ENCODE results near the gene MDP1. TPM values are rescaled to one million over a fixed set of nuclear protein-coding genes. Genes with fewer than 3 reads are reported as not detected.

Gene MDP1
- total RNA-seq, 6 experiments from 2014 or later, result 9.8 to 14.4 (median 12.3) TPM

GRCh38 chr14:24184104-24184970, 31.5 kb downstream of the MDP1 start:
- Mint-ChIP-seq H3K27ac (no peak overlapping the region), H3K4me1 (ENCODE audit: low read depth) (peaks cover 35% of the 10 kb centered on the region), H3K9me3 (no peaks in the 10 kb centered on the region), H3K4me3 (no peak overlapping the region), H3K36me3 (ENCODE audit: low read depth) (peaks cover 16% of the 10 kb centered on the region), H3K27me3 (ENCODE audit: insufficient read depth) (peaks cover 7% of the 10 kb centered on the region)
- no peak for DNase-seq
- no peak for TF ChIP-seq CTCF (IDR thresholded peaks at IDR 0.05)

GRCh38 chr14:24183014-24183481, 32.8 kb downstream of the MDP1 start:
- H3K4me3 Mint-ChIP-seq, result no peak overlapping the region

GRCh38 chr14:24182110-24182882, 33.6 kb downstream of the MDP1 start:
- H3K4me1 Mint-ChIP-seq (ENCODE audit: low read depth), result peaks cover 21% of the 10 kb centered on the region
- no peak overlapping the region for H3K4me3 Mint-ChIP-seq
- TF ChIP-seq CTCF (IDR thresholded peaks at IDR 0.05), result no peak
- no peaks in the 10 kb centered on the region for H3K9me3 Mint-ChIP-seq
- DNase-seq, result no peak
- peaks cover 23% of the 10 kb centered on the region for H3K36me3 Mint-ChIP-seq (ENCODE audit: low read depth)
- peaks cover 9% of the 10 kb centered on the region for H3K27me3 Mint-ChIP-seq (ENCODE audit: insufficient read depth)
- H3K27ac Mint-ChIP-seq, result no peak overlapping the region

More at GRCh38 chr14:24183014-24183481, 32.8 kb downstream of the MDP1 start:
- DNase-seq, result no peak
- Mint-ChIP-seq H3K27ac (no peak overlapping the region), H3K36me3 (ENCODE audit: low read depth) (peaks cover 23% of the 10 kb centered on the region), H3K27me3 (ENCODE audit: insufficient read depth) (peaks cover 9% of the 10 kb centered on the region), H3K4me1 (ENCODE audit: low read depth) (peaks cover 28% of the 10 kb centered on the region), H3K9me3 (no peaks in the 10 kb centered on the region)
- TF ChIP-seq CTCF (IDR thresholded peaks at IDR 0.05), result no peak

GRCh38 chr14:24181371-24182077, 34.3 kb downstream of the MDP1 start:
- DNase-seq, result no peak
- H3K36me3 Mint-ChIP-seq (ENCODE audit: low read depth), result peaks cover 18% of the 10 kb centered on the region
- peaks cover 10% of the 10 kb centered on the region for H3K27me3 Mint-ChIP-seq (ENCODE audit: insufficient read depth)
- H3K27ac Mint-ChIP-seq, result no peak overlapping the region
- no peak for TF ChIP-seq CTCF (IDR thresholded peaks at IDR 0.05)
- H3K4me3 Mint-ChIP-seq, result no peak overlapping the region
- H3K9me3 Mint-ChIP-seq, result no peaks in the 10 kb centered on the region
- peaks cover 16% of the 10 kb centered on the region for H3K4me1 Mint-ChIP-seq (ENCODE audit: low read depth)
